GM18508 (cell line): ENCODE data around the gene DISP2.

Experiments
- ATAC-seq: cut with Tn5 transposase; IDR thresholded peaks from one replicate; pipeline ENCODE4 v1.9.1; 2021; ENCODE audit warnings: moderate number of reproducible peaks; ENCODE audit not compliant: insufficient read depth, unreplicated experiment

The DISP2 gene

GRCh38 chr15:40325188-40325587, 32.8 kb upstream of the DISP2 start:
- no peak for ATAC-seq

DNA sequence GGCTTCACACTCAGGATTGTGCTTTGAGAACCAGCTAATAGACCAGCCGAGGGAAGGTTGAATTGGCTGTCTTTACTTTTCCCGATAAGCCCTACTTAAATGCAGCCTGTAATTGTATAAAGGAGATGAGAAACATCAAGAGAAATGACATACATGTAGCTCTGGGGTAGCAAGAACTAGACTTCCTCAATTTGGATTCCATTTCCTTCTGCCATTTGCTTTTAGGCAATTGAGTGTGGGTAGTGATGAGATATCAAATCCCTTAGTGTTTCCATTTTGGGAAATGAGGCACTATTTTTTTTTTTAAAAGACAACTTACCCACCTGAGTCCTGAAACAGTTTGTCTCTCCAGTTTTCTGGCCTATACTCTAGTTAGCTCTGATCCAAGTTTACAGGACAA, 32.3 kb upstream of the DISP2 start:
- no peak for ATAC-seq

DNA sequence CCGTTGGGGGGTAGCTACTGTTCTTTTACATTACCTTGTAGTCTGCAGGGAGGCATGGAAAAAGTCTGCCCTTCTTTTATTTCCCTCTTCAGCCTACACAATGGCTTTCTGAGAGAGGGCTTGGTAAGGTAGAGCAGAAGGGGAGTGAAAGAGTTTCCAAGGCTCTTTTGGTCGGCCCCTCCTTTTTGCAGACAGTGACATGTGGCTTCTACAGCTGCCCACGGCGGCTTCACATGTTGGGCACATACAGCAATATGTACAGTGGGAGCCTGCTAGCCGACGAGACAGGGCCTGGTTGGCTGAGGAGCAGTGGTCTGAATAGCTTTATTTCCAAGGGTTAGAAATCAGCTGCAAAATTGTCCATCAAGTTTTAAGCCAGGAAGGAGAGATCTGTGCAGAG, 30.6 kb upstream of the DISP2 start:
- ATAC-seq, result no peak

DNA sequence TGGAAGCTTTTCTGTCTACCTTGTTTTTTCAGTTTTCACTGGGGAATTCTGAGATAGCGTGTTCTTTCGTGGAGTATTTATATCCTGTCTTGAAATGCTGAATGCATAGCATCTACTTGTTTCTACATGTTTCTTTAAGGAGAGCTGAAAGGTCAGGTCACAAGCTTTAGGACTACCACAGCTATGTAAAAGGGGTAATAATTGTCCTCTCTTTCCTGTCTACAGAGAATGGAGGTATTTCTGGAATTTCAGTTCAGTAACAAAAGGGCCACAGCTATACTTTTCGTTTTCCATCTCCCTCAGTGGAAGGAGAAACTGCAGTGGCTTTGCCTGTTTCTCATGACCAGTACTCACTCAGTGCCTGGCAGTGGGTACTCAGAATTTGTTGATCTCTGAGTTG, 29.8 kb upstream of the DISP2 start:
- no peak for ATAC-seq

GRCh38 chr15:40328751-40329150, 29.3 kb upstream of the DISP2 start:
- no peak for ATAC-seq

DNA sequence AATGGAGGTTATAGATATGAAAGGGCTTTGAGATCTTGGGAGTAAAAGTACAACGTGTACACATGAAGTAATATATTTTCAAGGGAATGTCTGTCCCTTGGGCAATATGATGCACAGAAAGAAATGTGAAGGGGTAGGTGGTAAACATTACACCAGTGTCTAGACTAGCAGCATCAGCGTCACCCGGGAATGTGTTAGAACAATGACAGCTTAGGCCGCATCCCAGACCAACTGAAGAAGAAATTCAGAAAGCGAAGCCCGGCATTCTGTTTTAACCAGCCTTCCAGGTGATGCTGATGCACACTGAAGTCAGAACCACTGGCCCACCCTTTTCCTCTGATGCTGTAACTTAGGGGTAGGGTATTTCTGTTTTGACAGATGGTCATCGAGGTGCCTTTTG, 28.2 kb upstream of the DISP2 start:
- no peak for ATAC-seq

DNA sequence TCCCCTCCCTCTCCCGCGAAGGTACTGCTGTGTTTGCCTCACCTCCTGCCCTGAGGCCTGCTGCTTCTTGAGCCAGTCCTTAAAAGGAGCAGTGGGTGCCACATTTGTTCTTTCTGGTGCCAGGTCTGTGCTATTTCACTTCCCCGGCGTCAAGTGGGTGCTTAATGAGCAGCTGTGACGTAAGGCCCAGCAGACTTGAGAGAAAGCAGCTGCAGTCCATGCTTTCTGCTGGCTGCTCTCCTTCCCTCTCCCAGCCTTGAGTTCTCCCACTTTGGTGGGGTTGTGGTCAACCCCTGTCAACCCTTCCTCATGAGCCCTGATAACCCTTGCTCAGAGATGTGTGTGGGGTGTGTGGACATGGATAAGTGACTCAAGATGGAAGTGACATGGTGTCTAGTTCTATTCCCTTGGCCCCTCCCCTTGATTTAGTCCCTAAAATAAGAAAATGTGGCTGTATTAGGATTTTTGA, 27.6 kb upstream of the DISP2 start:
- ATAC-seq, result no peak

- ATAC-seq, result no peak
Measured at GRCh38 chr15:40331026-40331425, 27.0 kb upstream of the DISP2 start.

DNA sequence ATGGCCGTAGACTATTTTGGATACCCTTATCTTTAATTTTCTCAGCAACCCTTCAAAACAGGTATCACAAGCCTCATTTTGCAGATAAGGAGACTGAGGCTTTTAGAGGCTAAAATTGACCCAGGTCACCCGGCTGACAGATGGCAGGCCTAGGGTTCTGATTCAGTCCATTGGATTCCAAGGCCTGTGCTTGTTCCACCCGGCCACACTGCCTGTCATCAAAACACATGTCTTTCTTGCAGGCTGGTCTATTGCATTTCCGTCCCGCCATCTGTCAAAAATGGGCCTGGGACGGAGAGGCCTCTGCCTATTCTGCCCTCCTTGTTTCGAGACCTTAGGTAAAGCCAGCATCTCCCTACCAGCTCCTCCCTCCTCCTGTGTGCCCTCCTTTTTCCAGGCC, 26.4 kb upstream of the DISP2 start:
- no peak for ATAC-seq

DNA sequence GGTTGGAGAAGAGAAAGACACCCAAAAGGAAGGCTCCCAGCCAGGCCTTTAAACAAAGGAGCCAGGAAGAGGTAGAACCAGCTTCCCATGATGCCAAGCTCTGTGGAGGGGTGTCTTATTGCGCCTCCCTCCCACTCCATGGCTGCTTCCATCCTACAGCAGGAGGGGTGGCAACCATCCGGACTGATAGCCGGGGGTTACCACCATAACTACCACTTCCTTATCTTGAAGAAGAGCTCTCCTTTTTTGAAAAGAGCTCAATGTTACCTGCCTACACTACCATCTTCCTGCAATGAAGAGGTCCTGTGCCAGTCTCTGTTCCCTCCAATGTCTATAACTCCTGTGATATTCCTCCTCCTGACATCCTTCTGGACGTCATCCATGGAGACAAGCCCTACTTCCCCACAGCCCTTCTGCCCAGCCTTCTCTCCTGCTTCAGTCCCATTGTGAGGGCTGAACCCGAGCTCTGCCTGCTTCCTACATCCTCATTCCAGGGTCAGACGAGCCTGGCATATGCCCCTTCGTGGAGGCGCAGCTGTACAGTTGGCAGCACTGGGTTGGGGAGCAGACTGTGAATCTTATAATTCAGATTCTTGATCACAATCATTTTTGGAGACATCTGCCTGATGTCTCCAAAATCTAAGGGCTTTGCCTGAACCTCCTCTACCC, 25.8 kb upstream of the DISP2 start:
- no peak for ATAC-seq

DNA sequence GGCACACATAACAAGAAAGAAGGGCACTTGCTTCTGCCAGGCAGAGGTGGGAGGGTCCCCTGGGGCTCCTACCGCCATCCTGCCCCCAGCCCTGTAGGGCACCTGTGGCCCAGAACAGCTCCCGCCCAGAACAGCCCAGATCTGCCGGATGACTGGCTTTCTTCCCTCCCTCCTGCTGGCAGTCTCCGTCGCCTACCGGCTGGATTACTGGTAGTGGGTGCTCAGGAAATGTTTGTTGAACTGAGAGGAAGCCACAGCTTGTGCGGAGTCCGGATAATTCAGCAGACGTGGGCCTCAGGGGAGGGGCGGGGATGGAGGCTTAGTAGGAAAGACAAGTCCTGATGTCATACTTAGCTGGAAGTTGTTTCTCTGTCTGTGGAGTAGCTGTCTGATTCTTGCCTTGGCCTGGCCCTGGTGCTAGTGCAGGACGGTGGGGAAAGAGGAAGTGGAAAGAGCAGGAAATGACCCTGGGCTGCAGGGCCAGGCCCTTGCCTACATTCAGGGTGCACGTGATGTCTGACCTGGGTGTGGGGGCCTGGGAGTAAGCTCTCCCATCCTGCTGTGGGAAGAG, 24.0 kb upstream of the DISP2 start:
- no peak for ATAC-seq

DNA sequence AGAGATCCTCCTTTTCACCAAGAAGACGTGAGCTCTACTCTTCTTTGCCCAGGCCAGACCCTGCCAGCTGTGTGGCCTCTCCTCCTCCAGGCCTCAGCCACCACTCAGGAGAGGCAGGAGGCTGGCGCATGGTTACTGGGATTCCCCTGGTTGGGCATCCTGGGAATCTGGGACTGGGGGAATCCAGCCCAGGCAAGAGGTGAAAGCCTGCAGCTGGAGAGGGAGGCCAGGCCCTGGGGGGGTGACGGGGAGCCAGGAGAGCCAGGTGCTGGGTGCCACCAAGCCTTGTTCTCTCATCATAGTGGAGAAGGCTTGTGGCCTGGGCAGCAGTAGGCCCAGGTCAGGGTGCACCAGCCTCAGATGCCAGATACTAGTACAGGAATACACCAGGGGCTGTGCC, 23.5 kb upstream of the DISP2 start:
- no peak for ATAC-seq

GRCh38 chr15:40334941-40335795, 22.9 kb upstream of the DISP2 start:
- ATAC-seq, result no peak

- no peak for ATAC-seq
Measured at GRCh38 chr15:40335938-40336743, 21.9 kb upstream of the DISP2 start.

DNA sequence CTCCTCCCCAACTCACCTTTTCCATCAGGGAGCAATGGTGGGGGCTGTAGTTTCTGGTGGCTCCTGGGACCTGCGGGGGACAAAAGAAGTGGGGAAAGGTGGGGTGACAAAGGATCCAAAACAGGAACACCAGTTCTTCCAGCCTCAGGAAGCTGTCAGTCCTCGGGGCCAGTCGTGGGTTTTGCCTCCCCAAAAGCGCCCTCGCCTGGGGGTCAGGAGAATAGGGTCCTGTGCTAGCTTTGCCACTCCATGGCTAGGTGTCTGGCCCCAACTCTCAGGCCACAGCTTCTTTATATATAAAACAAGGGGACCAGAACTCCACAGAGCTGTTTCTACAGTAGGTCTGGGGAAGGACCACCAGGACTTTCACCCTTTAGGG, 21.3 kb upstream of the DISP2 start:
- ATAC-seq, result no peak

- no peak for ATAC-seq
Measured at GRCh38 chr15:40337597-40337996, 20.4 kb upstream of the DISP2 start.

- no peak for ATAC-seq
Measured at GRCh38 chr15:40338041-40338657, 19.9 kb upstream of the DISP2 start.

GRCh38 chr15:40338921-40339620, 18.9 kb upstream of the DISP2 start:
- ATAC-seq, result no peak

- no peak for ATAC-seq
Measured at GRCh38 chr15:40339621-40339945, 18.4 kb upstream of the DISP2 start.
